Parathyroid adenoma (tissue), 2 donors: ENCODE results near the gene PITRM1.

Experiments used
- H2AFZ ChIP-seq: fragments of 300-600 bp; sonication (generic); one replicate; pipeline ENCODE4 v1.7.0; 2017; ENCODE audit warnings: antibody characterized with exemption, mild to moderate bottlenecking
- H3K27ac ChIP-seq: fragments of 300-600 bp; sonication (generic); one replicate; pipeline ENCODE4 v1.7.0; 2017
- H3K27me3 ChIP-seq: fragments of 300-600 bp; sonication (generic); one replicate; pipeline ENCODE4 v1.7.0; 2017; ENCODE audit warnings: low read length; ENCODE audit not compliant: control insufficient read depth, insufficient read depth
- H3K36me3 ChIP-seq: fragments of 300-600 bp; sonication (generic); one replicate; pipeline ENCODE4 v1.7.0; 2017; ENCODE audit warnings: low read length; ENCODE audit not compliant: control insufficient read depth, insufficient read depth
- H3K4me1 ChIP-seq: fragments of 300-600 bp; sonication (generic); one replicate; pipeline ENCODE4 v1.7.0; 2017; ENCODE audit warnings: control low read depth
- H3K4me2 ChIP-seq: fragments of 300-600 bp; sonication (generic); one replicate; pipeline ENCODE4 v1.7.0; 2017; ENCODE audit warnings: low read length
- H3K4me3 ChIP-seq: fragments of 300-600 bp; sonication (generic); one replicate; pipeline ENCODE4 v1.7.0; 2017; ENCODE audit warnings: low read depth, low read length
- H3K79me2 ChIP-seq: fragments of 300-600 bp; sonication (generic); one replicate; pipeline ENCODE4 v1.7.0; 2017; ENCODE audit warnings: control low read depth
- H3K9ac ChIP-seq: fragments of 300-600 bp; sonication (generic); one replicate; pipeline ENCODE4 v1.7.0; 2017; ENCODE audit warnings: mild to moderate bottlenecking
- H3K9me3 ChIP-seq: fragments of 300-600 bp; sonication (generic); one replicate; pipeline ENCODE4 v1.7.0; 2017; ENCODE audit warnings: low read length; ENCODE audit not compliant: control insufficient read depth
- CTCF ChIP-seq: fragments of 300-600 bp; sonication (generic); IDR thresholded peaks from one replicate; pipeline ENCODE4 v1.7.0; 2017; ENCODE audit warnings: antibody characterized with exemption, mild to moderate bottlenecking
- donor health status: primary hyperparathyroidism.

PITRM1 gene

GRCh38 chr10:3128379-3129130 lies 44.0 kb downstream of the PITRM1 start:
- Histone ChIP-seq H3K9me3 (no peaks in the 10 kb centered on the region), H3K36me3 (no peaks in the 10 kb centered on the region), H3K27me3 (no peaks in the 10 kb centered on the region), H3K4me1 (no peaks in the 10 kb centered on the region), H3K4me3 (no peak overlapping the region), H2AFZ (no peak overlapping the region), H3K27ac (no peak overlapping the region), H3K4me2 (no peak overlapping the region), H3K79me2 (no peaks in the 10 kb centered on the region), H3K9ac (no peak overlapping the region)
- no peak for TF ChIP-seq CTCF

- no peaks in the 10 kb centered on the region for H3K27me3 ChIP-seq
- H3K9me3 ChIP-seq: no peaks in the 10 kb centered on the region
- H3K4me3 ChIP-seq: no peak overlapping the region
- H3K4me1 ChIP-seq: no peaks in the 10 kb centered on the region
- TF ChIP-seq CTCF: no peak
- H2AFZ ChIP-seq: no peak overlapping the region
- no peak overlapping the region for H3K4me2 ChIP-seq
- no peak overlapping the region for H3K9ac ChIP-seq
- no peaks in the 10 kb centered on the region for H3K79me2 ChIP-seq
- no peaks in the 10 kb centered on the region for H3K36me3 ChIP-seq
- no peak overlapping the region for H3K27ac ChIP-seq
Measured at GRCh38 chr10:3127921-3128320, 44.7 kb downstream of the PITRM1 start.

- H3K9me3 ChIP-seq: no peaks in the 10 kb centered on the region
- no peaks in the 10 kb centered on the region for H3K4me1 ChIP-seq
- H3K4me2 ChIP-seq: no peak overlapping the region
- TF ChIP-seq CTCF: no peak
- no peaks in the 10 kb centered on the region for H3K79me2 ChIP-seq
- no peak overlapping the region for H2AFZ ChIP-seq
- no peaks in the 10 kb centered on the region for H3K36me3 ChIP-seq
- H3K4me3 ChIP-seq: no peak overlapping the region
- no peak overlapping the region for H3K27ac ChIP-seq
- H3K9ac ChIP-seq: no peak overlapping the region
- no peaks in the 10 kb centered on the region for H3K27me3 ChIP-seq
Measured at GRCh38 chr10:3126741-3127346, 45.7 kb downstream of the PITRM1 start.

GRCh38 chr10:3126249-3126648 lies 46.3 kb downstream of the PITRM1 start:
- Histone ChIP-seq H3K27me3 (no peaks in the 10 kb centered on the region), H3K4me3 (no peak overlapping the region), H3K79me2 (no peaks in the 10 kb centered on the region), H2AFZ (no peak overlapping the region), H3K36me3 (no peaks in the 10 kb centered on the region), H3K9ac (no peak overlapping the region), H3K4me2 (no peak overlapping the region), H3K4me1 (no peaks in the 10 kb centered on the region), H3K27ac (no peak overlapping the region), H3K9me3 (no peaks in the 10 kb centered on the region)
- TF ChIP-seq CTCF: no peak
